K562 (cell line): ENCODE results near the gene NUDT21. TPM values are rescaled to one million over a fixed set of nuclear protein-coding genes. Genes with fewer than 3 reads are reported as not detected.

Source experiments
- ATAC-seq: fragments of 200-7000 bp; cut with Tn5 transposase; 3 replicates; pipeline ENCODE4 v1.9.1; 2020; ENCODE audit warnings: moderate library complexity
- BruUV-seq: library from RNA; stranded (reverse); fragments of 400-500 nt; replicated peaks from 2 replicates; lab custom pipeline; 2021; lab: Mats Ljungman, UMichigan
- CTCF ChIA-PET: fragments of 300-600 bp; formaldehyde crosslinking; extraction: SDS; loops from one replicate; lab custom pipeline; 2021; ENCODE audit warnings: low intra/inter-chr PET ratio; lab: Yijun Ruan, JAX
- POLR2A ChIA-PET: fragments of 300-600, 350-650 bp; sonication (Branson Sonifier 250); formaldehyde crosslinking; extraction: SDS; loops from one replicate; lab custom pipeline; 2021; ENCODE audit warnings: antibody characterized with exemption, inconsistent platforms; lab: Yijun Ruan, JAX
- DNase-seq, 4 experiments: peaks; one replicate each; pipeline versions ENCODE4 v3.0.0 to v3.0.0-alpha.2; 2011 to 2018; ENCODE audit warnings: low spot score in 3 of 4, mixed read lengths in 3 of 4; ENCODE audit errors: extremely low read depth in 1 of 4
- FAIRE-seq: peaks from 2 replicates; lab custom pipeline; 2011; peaks lifted over from hg19 to GRCh38; lab: Jason Lieb, UNC
- H2AFZ ChIP-seq: 2 replicates; pipeline ENCODE4 v1.6.0; 2011; ENCODE audit warnings: low read depth, low read length, control low read depth, inconsistent platforms
- H3K27ac ChIP-seq: fragments of 200-600 bp; 3 replicates; pipeline ENCODE4 v1.8.0; 2011; ENCODE audit warnings: low read depth, mild to moderate bottlenecking, control low read depth, inconsistent platforms, low read length, moderate library complexity, mixed read lengths; ENCODE audit errors: extremely low read depth
- H3K27me3 ChIP-seq, 2 experiments: fragments of 300-600 bp in 1 of 2; 2 replicates in 1 of 2; 3 replicates in 1 of 2; pipeline versions ENCODE4 v1.6.0 to v1.8.0; 2011; ENCODE audit warnings: inconsistent platforms in 2 of 2, low read length in 2 of 2, mild to moderate bottlenecking in 1 of 2, mixed read lengths in 1 of 2, moderate library complexity in 1 of 2; ENCODE audit not compliant: control insufficient read depth in 2 of 2, insufficient read depth in 2 of 2
- H3K36me3 ChIP-seq: fragments of 300-600 bp; 3 replicates; pipeline ENCODE4 v1.8.0; 2011; ENCODE audit warnings: mild to moderate bottlenecking, low read length, inconsistent platforms; ENCODE audit not compliant: control insufficient read depth, insufficient read depth
- H3K4me1 ChIP-seq, 2 experiments: fragments of 200-600 bp in 1 of 2; replicated peaks in 1 of 2; 2 replicates in 1 of 2; 3 replicates in 1 of 2; pipeline versions ENCODE4 v1.5.1 to v1.8.0; 2011; ENCODE audit warnings: inconsistent platforms in 2 of 2, low read length in 2 of 2, mild to moderate bottlenecking in 1 of 2, mixed read lengths in 1 of 2, moderate library complexity in 1 of 2; ENCODE audit not compliant: control insufficient read depth in 2 of 2, insufficient read depth in 2 of 2
- H3K4me2 ChIP-seq: 2 replicates; pipeline ENCODE4 v1.6.1; 2011; ENCODE audit warnings: low read length, control low read depth, inconsistent platforms, mixed read lengths; ENCODE audit not compliant: insufficient read depth
- H3K4me3 ChIP-seq: fragments of 200-600 bp; sonication (generic), shearing (Covaris generic); 2 replicates; pipeline ENCODE4 v1.5.1; 2016; ENCODE audit warnings: control low read depth, inconsistent platforms
- H3K79me2 ChIP-seq: fragments of 200-600 bp; 3 replicates; pipeline ENCODE4 v1.8.0; 2011; ENCODE audit warnings: low read length, inconsistent platforms; ENCODE audit not compliant: control insufficient read depth, insufficient read depth
- H3K9ac ChIP-seq, 2 experiments: 2 replicates each; pipeline versions ENCODE4 v1.6.0 to v1.6.1; 2011; ENCODE audit warnings: low read depth in 2 of 2, low read length in 2 of 2, control low read depth in 1 of 2, inconsistent platforms in 1 of 2, mild to moderate bottlenecking in 1 of 2, mixed read lengths in 1 of 2; ENCODE audit not compliant: insufficient read depth in 1 of 2
- H3K9me1 ChIP-seq: one replicate; pipeline ENCODE4 v1.6.0; 2011; ENCODE audit warnings: inconsistent platforms, mild to moderate bottlenecking, low read length, moderate library complexity; ENCODE audit not compliant: control insufficient read depth, insufficient read depth
- H3K9me3 ChIP-seq: replicated peaks from 2 replicates; pipeline ENCODE4 v1.5.1; 2011; ENCODE audit warnings: low read depth, low read length, inconsistent platforms; ENCODE audit not compliant: control insufficient read depth, insufficient read depth
- H4K20me1 ChIP-seq: replicated peaks from 2 replicates; pipeline ENCODE4 v1.6.1; 2011; ENCODE audit warnings: low read length, inconsistent platforms, mixed read lengths; ENCODE audit not compliant: control insufficient read depth, insufficient read depth
- ATF7 ChIP-seq: fragments of 450-650 bp; IDR thresholded peaks from 2 replicates; pipeline ENCODE4 v1.7.1; 2014; ENCODE audit warnings: mild to moderate bottlenecking, moderate library complexity
- CBFA2T2 ChIP-seq: fragments of 450-650 bp; conservative IDR thresholded peaks from 2 replicates; pipeline ENCODE4 v1.6.1; 2017; ENCODE audit warnings: mild to moderate bottlenecking
- CTBP1 ChIP-seq: fragments of 450-650 bp; IDR thresholded peaks from 2 replicates; pipeline ENCODE4 v1.6.1; 2016; ENCODE audit warnings: borderline replicate concordance
- E2F8 ChIP-seq: fragments of 450-650 bp; IDR thresholded peaks from 2 replicates; pipeline ENCODE4 v1.7.1; 2018; ENCODE audit warnings: mild to moderate bottlenecking, low read depth; ENCODE audit not compliant: partially characterized antibody
- EWSR1 ChIP-seq: fragments of 450-650 bp; IDR thresholded peaks from 2 replicates; pipeline ENCODE4 v1.6.1; 2018; ENCODE audit warnings: borderline replicate concordance, mild to moderate bottlenecking, low read depth, moderate library complexity; ENCODE audit not compliant: partially characterized antibody
- GTF2A2 ChIP-seq: IDR thresholded peaks from 2 replicates; pipeline ENCODE4 v1.6.1; 2016; ENCODE audit warnings: mild to moderate bottlenecking, missing genetic modification characterization, missing compliant biosample characterization
- HDAC2 ChIP-seq: fragments of 450-650 bp; IDR thresholded peaks from 2 replicates; pipeline ENCODE4 v1.6.1; 2016; ENCODE audit warnings: mild to moderate bottlenecking
- HNRNPH1 ChIP-seq: fragments of 200-400 bp; formaldehyde crosslinking; optimal IDR thresholded peaks from 2 replicates; pipeline ENCODE3; 2017; ENCODE audit warnings: low read depth, mild to moderate bottlenecking, low read length, moderate library complexity
- HOMEZ ChIP-seq: fragments of 250-450 bp; sonication (Bioruptor Pico); IDR thresholded peaks from 2 replicates; pipeline ENCODE4 v1.4.0; 2020; ENCODE audit warnings: mild to moderate bottlenecking, moderate library complexity
- OTX1 ChIP-seq: fragments of 450-650 bp; formaldehyde crosslinking; IDR thresholded peaks from 2 replicates; pipeline ENCODE4 v1.4.0; 2022; ENCODE audit warnings: mild to moderate bottlenecking
- POLR2AphosphoS5 ChIP-seq: IDR thresholded peaks from 2 replicates; pipeline ENCODE4 v1.6.1; 2011; ENCODE audit warnings: mild to moderate bottlenecking, low read depth, low read length, moderate library complexity; ENCODE audit not compliant: control insufficient read depth, insufficient read depth
- RCOR1 ChIP-seq, 2 experiments: IDR thresholded peaks; 2 replicates each; pipeline ENCODE4 v1.6.1; 2012; ENCODE audit warnings: low read depth in 2 of 2, low read length in 2 of 2, borderline replicate concordance in 1 of 2, improper control_type of control experiment in 1 of 2
- SOX6 ChIP-seq: fragments of 450-650 bp; IDR thresholded peaks from 2 replicates; pipeline ENCODE4 v1.6.1; 2014; ENCODE audit warnings: mild to moderate bottlenecking
- ZNF121 ChIP-seq: sonication (generic); formaldehyde crosslinking; conservative IDR thresholded peaks from 2 replicates; pipeline ENCODE4 v1.8.0; 2022; ENCODE audit warnings: missing genetic modification reagents
- ZNF124 ChIP-seq: sonication (generic); formaldehyde crosslinking; IDR thresholded peaks from 2 replicates; pipeline ENCODE4 v1.8.1; 2022; ENCODE audit warnings: missing genetic modification reagents
- ZNF316 ChIP-seq: fragments of 450-650 bp; IDR thresholded peaks from 2 replicates; pipeline ENCODE4 v1.6.1; 2016
- ZNF398 ChIP-seq: fragments of 250-450 bp; sonication (Bioruptor Pico); IDR thresholded peaks from 2 replicates; pipeline ENCODE4 v1.8.0; 2021; ENCODE audit warnings: moderate library complexity, mild to moderate bottlenecking, inconsistent platforms
- ZNF41 ChIP-seq: fragments of 250-450 bp; sonication (Bioruptor Pico); conservative IDR thresholded peaks from 2 replicates; pipeline ENCODE4 v1.4.0; 2020; ENCODE audit warnings: mild to moderate bottlenecking
- WGBS: fragments of 100-300 bp; shearing (Covaris generic); methylation state at CpG from one replicate; pipeline ENCODE4 v1.1.6; 2016; ENCODE audit warnings: low coverage, mixed read lengths; ENCODE audit not compliant: insufficient coverage; ENCODE audit errors: missing lambda C conversion rate; 5-methylcytosine and 5-hydroxymethylcytosine counted together
- in situ Hi-C: fragments of 300-500 bp; cut with MboI; formaldehyde crosslinking; loops from 4 replicates; pipeline ENCODE4 v1.15.0; 2018; ENCODE audit warnings: inconsistent platforms, mixed read lengths
- intact Hi-C: fragments of 100-400 bp; cut with micrococcal nuclease; formaldehyde crosslinking; loops from 2 replicates; pipeline ENCODE4 v1.14.2; 2022
- polyA plus RNA-seq, 8 experiments: library from polyadenylated mRNA; depleted of rRNA in 4 of 8; stranded (reverse) in 5 of 8; unstranded in 3 of 8; fragments of >200 nt; fragmentation: Nextera tagmentation in 2 of 8; fragmentation: Illumina TruSeq in 1 of 8; extraction: Ambion mirVana in 2 of 8; extraction: Trizol in 1 of 8; gene quantifications; 2 replicates each; pipeline versions ENCODE4 v1.2.1 to v1.2.3, GENCODE V29; 2011 to 2014; ENCODE audit warnings: inconsistent platforms in 1 of 8, missing spikeins in 1 of 8
- total RNA-seq, 7 experiments: library from RNA; depleted of rRNA in 6 of 7; stranded (reverse); fragments of >200 nt in 6 of 7; fragmentation: Illumina TruSeq in 2 of 7; extraction: Trizol in 2 of 7; gene quantifications; 2 replicates each; pipeline versions ENCODE4 v1.2.1 to v1.2.3, GENCODE V29; 2011 to 2021; ENCODE audit warnings: low replicate concordance in 1 of 7

Gene NUDT21
- total and polyA plus RNA-seq, 9 of the 15 experiments (the other 6 are each of a cell fraction or from before 2014, with no cell fraction given) = 62.4 to 218 (median 121) TPM

GRCh38 chr16:56457927-56458470, 6.9 kb upstream of the NUDT21 start:
- intact Hi-C loops = no loop called here
- Histone ChIP-seq H3K4me2 (no peak overlapping the region), H3K4me3 (no peak overlapping the region), H3K9ac (no peak overlapping the region), H3K79me2 (peaks cover 20% of the 10 kb centered on the region), H3K4me1 (peaks cover 4 to 22% of the 10 kb centered on the region in 2 experiments; a peak in 4 of 5 replicates), H3K9me3 (no peaks in the 10 kb centered on the region), H3K9me1 (no peaks in the 10 kb centered on the region), H4K20me1 (no peaks in the 10 kb centered on the region), H3K27ac (no peak overlapping the region), H3K36me3 (peaks cover 87% of the 10 kb centered on the region), H3K27me3 (no peaks in the 10 kb centered on the region), H2AFZ (no peak overlapping the region)
- DNase-seq = no peak
- WGBS = 87% methylated on average over 6 of the region's 6 CpGs
- ATAC-seq = no peak
- ChIA-PET POLR2A (no interaction called here), CTCF (no interaction called here)
- no TSS peak for BruUV-seq
- FAIRE-seq = no peak
- in situ Hi-C loops = no loop called here
- TF ChIP-seq SOX6 (no peak), ZNF398 (no peak), GTF2A2 (tag) (no peak), POLR2AphosphoS5 (no peak), HOMEZ (no peak), OTX1 (CRISPR knock-in tag) (no peak), E2F8 (no peak), HDAC2 (no peak), ZNF316 (no peak), ZNF121 (CRISPR knock-in tag) (no peak), HNRNPH1 (no peak), EWSR1 (no peak), ZNF124 (CRISPR knock-in tag) (no peak), ZNF41 (CRISPR knock-in tag) (no peak), ATF7 (no peak), CBFA2T2 (no peak), CTBP1 (no peak), RCOR1 (IDR thresholded peaks at IDR 0.05; ENCODE audit: borderline replicate concordance in 1 of 2, low read depth in 2 of 2, low read length in 2 of 2) (no peak)
